ENCODE results near the gene LRATD1.

The LRATD1 gene

DNA sequence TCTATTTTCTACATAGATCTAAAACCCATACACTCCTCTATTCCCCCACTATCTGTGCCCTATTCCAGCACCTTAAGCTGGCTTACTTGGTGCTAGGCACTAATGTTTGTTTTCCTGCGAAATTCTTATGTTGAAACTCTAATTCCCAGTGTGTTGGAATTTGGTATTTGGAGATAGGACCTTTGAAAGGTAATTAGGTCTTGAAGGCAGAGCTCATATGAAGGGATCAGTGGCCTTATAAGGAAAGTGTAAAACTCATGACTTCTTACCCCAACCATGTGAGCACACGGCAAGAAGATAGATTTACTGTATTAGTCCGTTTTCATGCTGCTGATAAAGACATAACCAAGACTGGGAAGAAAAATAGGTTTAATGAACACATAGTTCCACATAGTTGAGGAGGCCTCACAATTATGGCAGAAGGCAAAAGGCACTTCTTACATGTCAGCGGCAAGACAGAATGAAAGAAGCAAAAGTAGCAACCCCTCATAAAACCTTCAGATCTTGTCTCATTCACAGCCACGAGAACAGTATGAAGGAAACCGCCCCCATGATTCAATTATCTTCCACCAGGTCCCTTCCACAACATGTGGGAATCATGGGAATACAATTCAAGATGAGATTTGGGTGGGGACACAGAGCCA, 10.5 kb upstream of the LRATD1 start:
- TF ChIP-seq GATA3 (IDR thresholded peaks at IDR 0.05; ENCODE audit: low read depth, low read length) = no peak

DNA sequence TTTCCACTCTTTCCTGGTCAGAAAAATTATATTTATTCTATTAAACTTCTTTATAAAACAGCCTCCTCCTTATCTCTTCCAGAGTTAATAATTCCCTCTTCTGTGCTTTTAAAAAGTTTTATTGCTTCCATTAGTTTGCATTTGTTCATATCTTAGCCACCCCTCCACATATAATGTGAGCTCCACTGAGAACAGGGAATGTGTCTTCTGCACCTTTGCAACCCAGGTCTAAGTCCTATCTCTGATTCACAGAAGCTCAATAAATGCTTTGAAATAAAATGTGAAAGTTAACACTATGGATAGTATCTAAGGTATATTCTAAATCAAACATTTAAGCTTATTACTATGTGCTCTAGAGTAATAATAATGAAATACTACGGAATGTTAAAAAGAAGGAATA, 9.3 kb upstream of the LRATD1 start:
- TF ChIP-seq GATA3 (IDR thresholded peaks at IDR 0.05; ENCODE audit: low read depth, low read length) (no peak), GATA2 (IDR thresholded peaks at IDR 0.05; ENCODE audit: low read depth, low read length) (no peak)

DNA sequence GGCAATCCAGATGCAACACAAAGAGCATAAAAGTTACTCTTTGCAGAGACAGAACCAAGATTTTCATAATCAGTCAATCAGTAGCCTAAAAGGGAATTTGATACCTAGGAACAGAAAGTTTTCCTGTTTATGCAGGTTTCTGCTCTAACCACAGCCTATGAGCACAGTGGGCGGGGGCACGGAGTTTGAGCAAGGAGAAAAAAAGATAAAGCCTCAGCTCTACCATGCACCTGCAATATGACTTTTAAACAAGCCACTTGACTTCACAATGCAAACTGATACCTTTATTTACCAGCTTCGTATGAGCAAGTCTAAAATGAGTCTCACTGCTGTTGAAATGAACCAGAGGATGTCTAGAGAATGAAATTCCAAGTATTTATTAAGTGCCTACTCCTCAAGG, 5.6 kb upstream of the LRATD1 start:
- TF ChIP-seq GATA3 (IDR thresholded peaks at IDR 0.05; ENCODE audit: low read depth, low read length) (no peak), GATA2 (IDR thresholded peaks at IDR 0.05; ENCODE audit: low read depth, low read length) (no peak)

DNA sequence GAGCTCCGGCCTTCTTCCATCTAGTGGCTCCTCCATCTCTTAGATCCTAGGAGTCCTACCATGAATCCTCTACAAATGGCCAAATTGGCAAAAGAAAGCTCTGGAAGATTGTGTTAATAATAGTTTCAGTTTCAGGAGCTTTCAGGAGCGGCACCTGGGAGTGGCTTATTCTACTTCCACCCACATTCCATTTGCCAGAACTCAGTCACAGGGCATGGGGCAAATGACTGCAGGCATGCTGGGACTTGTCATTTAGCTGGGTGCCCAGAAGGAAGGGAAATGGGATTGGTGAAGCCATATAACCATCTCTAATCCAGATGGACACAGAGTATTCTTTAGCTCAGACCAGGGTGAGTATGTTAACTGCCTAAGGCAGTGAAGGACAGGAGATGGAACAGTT, 3.6 kb upstream of the LRATD1 start:
- TF ChIP-seq GATA3 (IDR thresholded peaks at IDR 0.05; ENCODE audit: low read depth, low read length) (no peak), GATA2 (IDR thresholded peaks at IDR 0.05; ENCODE audit: low read depth, low read length) (no peak)

DNA sequence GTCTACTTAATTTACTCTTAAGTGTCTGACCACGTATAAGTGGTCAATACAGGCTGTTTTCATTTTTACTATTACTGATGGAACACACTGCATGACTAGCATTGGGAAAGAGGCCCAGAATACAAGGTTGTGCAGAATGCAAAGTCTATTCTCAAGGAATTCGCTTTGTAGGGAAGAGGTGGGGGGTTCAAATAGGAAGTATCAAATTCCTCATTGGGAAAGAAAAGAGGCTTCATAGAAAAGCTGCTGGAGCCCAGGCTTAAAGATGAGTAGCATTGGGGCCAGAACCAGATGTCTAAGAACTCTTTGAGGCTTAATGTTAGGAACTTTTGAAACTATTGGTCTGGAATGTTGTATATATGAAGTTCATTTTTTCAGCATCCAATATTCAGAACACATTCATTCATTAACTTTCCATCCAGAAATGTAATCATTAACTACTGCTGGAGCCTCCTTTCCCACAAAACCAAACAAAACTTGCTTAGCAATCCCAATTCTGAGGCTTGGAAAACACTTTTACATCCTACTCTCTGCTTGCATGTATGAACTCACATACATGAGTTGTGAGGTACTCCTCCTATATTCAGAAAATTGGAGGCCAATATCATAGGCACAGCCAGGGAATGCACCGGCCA, 994 bp upstream of the LRATD1 start:
- TF ChIP-seq GATA2 (IDR thresholded peaks at IDR 0.05; ENCODE audit: low read depth, low read length) (no peak), GATA3 (IDR thresholded peaks at IDR 0.05; ENCODE audit: low read depth, low read length) (no peak)

DNA sequence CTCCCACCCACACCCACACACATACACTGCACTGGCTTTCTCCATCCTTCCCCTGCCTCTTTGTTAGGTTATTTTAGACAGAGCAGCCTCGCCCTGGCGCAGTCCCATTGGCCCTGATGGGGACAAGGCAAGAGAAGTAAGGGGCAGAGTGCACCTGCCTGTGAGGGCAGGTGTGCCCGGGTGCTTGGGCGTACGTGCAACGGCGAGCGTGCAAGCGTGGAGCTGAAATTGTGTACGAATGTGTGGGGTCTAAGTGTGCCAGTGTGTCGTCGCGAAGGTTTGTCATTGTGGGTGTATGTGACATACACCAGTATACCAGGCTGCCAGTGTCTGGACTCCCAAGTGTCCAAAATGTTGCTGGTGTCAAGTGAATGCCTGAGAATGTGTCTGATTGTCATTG, 544 bp downstream of the LRATD1 start:
- TF ChIP-seq GATA3 (IDR thresholded peaks at IDR 0.05; ENCODE audit: low read depth, low read length) (no peak), GATA2 (IDR thresholded peaks at IDR 0.05; ENCODE audit: low read depth, low read length) (no peak)

DNA sequence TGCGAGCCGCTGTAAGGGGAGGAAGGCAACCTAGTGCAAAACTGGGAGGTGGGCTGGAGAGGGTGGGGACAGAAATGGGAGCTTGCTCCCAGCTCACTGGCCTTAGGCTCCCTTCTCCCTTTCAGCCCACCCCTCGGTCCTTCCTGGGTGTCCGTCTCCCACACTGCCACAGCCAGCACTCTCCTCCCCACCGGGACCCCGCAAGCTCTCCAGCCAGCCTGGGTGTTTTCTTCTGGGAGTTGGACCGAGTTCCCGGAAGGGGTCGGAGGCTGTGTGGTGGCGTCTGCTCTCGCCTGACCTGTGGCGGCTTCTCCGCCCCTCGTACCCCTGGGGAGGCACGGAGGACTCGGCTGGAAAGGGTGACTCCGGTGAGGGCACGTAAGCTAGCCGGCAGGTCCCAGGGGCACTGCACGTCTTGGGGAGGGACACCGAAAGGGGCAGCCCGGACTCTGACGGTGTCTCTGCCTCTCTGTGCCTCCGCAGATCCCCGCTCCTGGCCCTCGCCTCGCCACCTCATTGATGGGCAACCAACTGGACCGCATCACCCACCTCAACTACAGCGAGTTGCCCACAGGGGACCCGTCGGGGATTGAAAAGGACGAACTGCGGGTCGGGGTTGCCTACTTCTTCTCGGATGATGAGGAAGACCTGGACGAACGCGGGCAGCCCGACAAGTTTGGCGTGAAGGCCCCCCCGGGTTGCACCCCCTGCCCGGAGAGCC, 1.1 kb downstream of the LRATD1 start:
- TF ChIP-seq GATA2 (IDR thresholded peaks at IDR 0.05; ENCODE audit: low read depth, low read length) = no peak
- TF ChIP-seq GATA3 (IDR thresholded peaks at IDR 0.05; ENCODE audit: low read depth, low read length) = no peak

DNA sequence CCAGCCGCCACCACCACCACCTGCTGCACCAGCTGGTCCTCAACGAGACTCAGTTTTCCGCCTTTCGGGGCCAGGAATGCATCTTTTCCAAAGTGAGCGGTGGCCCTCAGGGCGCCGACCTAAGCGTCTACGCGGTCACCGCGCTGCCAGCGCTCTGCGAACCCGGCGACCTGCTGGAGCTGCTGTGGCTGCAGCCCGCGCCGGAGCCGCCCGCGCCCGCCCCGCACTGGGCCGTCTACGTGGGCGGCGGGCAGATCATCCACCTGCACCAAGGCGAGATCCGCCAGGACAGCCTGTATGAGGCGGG, 1.6 kb downstream of the LRATD1 start:
- TF ChIP-seq GATA2 (IDR thresholded peaks at IDR 0.05; ENCODE audit: low read depth, low read length) = no peak
- no peak for TF ChIP-seq GATA3 (IDR thresholded peaks at IDR 0.05; ENCODE audit: low read depth, low read length)

DNA sequence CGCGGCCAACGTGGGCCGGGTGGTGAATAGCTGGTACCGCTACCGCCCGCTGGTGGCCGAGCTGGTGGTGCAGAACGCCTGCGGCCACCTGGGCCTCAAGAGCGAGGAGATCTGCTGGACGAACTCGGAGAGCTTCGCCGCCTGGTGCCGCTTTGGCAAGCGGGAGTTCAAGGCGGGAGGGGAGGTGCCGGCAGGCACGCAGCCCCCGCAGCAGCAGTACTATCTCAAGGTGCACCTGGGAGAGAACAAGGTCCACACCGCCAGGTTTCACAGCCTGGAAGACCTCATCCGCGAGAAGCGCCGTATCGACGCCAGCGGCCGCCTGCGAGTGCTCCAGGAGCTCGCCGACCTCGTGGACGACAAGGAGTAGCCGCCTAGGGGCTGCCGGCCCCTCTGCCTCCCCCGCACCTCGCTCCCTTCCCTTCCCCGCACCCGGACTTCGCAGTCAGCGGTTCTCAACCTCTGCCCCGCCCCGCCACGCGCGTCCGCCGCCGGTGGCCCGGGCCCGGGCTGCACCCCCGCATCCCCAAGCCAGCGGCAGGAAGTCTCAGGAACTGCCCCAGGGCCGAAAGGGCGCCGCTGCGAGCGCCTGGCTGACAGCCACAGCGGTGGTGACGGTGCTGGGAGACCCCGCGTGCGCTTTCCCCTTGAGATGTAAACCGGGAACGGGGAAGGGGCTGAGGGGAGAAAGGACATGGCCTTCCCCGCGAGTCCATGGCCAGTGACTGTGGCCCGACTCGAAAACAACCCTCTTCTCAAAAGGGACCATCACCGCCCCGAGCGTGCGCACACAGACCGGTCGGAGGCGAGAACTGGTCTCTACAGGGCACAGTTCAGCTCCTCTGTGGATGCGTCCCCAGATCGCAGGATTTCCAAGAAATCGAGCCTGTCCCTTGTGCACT, 2.2 kb downstream of the LRATD1 start:
- TF ChIP-seq GATA2 (IDR thresholded peaks at IDR 0.05; ENCODE audit: low read depth, low read length) (0 out of 2 replicates have a peak, but pooled peaks have one; percentile 6), GATA3 (IDR thresholded peaks at IDR 0.05; ENCODE audit: low read depth, low read length) (no peak)

DNA sequence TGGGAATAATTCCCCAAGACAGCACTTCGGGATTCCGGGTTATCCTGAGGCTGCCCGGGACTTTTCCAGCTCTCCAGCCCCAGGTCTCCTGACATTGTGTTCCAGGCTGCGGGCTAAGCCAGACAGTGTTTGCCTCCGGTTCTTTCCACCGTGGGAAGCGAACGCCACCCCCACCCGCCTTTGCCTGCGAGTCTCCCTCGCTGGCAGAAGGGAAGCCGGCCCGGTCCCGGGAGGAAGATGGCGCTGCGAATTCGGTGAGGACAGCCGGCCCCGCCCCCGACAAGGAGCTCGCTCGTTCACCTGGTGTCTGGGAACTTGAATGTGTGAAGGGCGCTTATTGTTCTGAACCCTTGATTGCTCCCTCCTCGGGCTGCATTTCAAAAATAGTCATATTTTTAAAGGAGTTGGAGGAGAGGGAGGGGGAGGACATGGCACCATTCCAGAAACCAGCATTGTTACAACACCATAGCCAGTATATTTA, 2.9 kb downstream of the LRATD1 start:
- TF ChIP-seq GATA2 (IDR thresholded peaks at IDR 0.05; ENCODE audit: low read depth, low read length) (no peak), GATA3 (IDR thresholded peaks at IDR 0.05; ENCODE audit: low read depth, low read length) (no peak)

DNA sequence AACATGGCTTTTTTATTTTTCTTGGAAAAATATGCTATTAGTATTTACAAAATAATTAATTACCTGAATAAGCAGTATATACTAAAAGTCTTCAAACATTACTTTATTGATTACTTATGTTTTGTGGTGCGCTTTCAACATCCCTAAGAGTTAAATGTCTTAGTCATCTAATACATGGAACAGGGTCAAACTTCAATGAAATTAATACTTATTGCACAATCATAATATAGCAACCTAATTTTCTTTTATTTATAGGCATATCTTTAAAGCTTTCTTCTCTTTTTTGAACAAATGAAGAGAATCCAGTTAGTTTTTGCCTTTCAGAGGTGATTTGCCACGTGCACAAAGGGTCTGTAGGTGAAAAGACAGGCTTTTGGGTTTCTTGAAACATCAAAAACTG, 6.0 kb downstream of the LRATD1 start:
- TF ChIP-seq GATA2 (IDR thresholded peaks at IDR 0.05; ENCODE audit: low read depth, low read length) = no peak
- TF ChIP-seq GATA3 (IDR thresholded peaks at IDR 0.05; ENCODE audit: low read depth, low read length) = no peak

DNA sequence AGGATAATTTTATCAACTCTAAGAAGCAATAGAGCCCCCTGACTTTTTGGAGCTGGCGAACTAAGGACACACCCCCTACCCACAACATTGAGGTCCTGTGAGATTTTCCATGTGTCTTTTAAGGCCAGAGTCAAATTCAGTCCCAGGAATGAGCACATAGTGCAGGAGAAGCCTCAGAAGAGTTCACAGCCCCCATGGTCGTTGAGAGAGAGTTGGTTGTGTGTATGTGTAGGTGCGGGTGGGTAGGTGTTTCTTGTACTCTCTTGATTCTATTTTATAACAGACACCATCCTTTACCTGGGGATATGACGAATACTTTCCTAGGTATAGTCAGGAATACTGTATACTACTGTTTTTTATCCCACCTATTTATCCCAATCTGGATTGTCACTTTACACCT, 8.6 kb downstream of the LRATD1 start:
- TF ChIP-seq GATA3 (IDR thresholded peaks at IDR 0.05; ENCODE audit: low read depth, low read length) (no peak), GATA2 (IDR thresholded peaks at IDR 0.05; ENCODE audit: low read depth, low read length) (no peak)

DNA sequence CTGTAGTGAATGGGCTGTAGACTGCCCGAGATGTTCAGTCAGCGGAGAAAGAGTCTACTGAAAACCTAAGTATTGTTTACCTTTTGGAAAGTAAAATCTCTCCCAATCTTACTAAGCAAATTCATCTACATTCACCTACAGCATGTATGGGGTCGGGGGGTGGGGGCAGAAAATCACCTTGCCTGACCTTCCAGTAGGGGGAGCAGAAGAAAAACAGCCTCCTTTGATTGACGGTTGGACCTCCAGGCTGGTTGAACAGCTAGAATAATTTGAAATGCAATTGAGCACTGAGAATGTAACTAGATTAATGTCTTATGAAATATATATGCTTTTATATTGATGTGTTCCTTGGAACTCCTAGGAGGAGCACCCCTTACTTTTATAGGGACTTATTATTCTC, 10.0 kb downstream of the LRATD1 start:
- TF ChIP-seq GATA2 (IDR thresholded peaks at IDR 0.05; ENCODE audit: low read depth, low read length) = no peak

DNA sequence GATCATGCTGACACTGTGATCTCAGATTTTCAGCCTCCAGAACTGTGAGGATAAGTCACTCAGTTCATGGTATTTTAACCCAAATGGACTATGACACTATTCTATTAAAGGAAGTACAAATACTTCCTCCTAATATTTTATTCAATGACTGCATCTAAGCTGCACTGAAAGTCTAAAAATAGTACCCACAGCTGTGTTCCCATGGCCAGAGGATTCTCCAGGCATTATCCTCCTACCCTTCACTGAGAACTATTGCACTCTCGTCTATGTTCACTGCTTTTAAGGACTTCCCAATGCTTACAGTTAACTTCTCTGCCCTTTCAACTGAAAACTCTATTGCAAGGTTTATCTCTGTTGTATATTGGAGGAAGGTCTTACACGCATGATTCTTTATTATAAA, 15.2 kb downstream of the LRATD1 start:
- TF ChIP-seq GATA2 (IDR thresholded peaks at IDR 0.05; ENCODE audit: low read depth, low read length) (no peak), GATA3 (IDR thresholded peaks at IDR 0.05; ENCODE audit: low read depth, low read length) (no peak)
